Esophagus squamous epithelium (tissue), 4 donors: ENCODE data around the gene FOXK1.

ENCODE experiments used
- CTCF ChIP-seq, 6 experiments: fragments of 450-650 bp in 4 of 6; fragments of 200-600 bp in 2 of 6; sonication (generic) in 2 of 6; IDR thresholded peaks; one replicate each; pipeline ENCODE4 v1.5.1; 2016 to 2019; ENCODE audit warnings: antibody characterized with exemption in 6 of 6, mild to moderate bottlenecking in 4 of 6, moderate library complexity in 4 of 6
- POLR2A ChIP-seq, 4 donors: fragments of 450-650 bp; IDR thresholded peaks; one replicate each; pipeline ENCODE4 v1.6.1; 2017; ENCODE audit warnings: antibody characterized with exemption in 4 of 4, mild to moderate bottlenecking in 4 of 4, moderate library complexity in 3 of 4

GRCh38 chr7:4722308-4722707 is 40.2 kb downstream of the FOXK1 start:
- no peak for TF ChIP-seq CTCF (IDR thresholded peaks at IDR 0.05)
- no peak for TF ChIP-seq POLR2A (IDR thresholded peaks at IDR 0.05)
